HEK293 (cell line): Measurements from ENCODE around the gene P3H4.

Experiments
- CTCF ChIA-PET: fragments of 350-600 bp; formaldehyde crosslinking; extraction: SDS; loops from one replicate; lab custom pipeline; 2021; ENCODE audit warnings: antibody characterized with exemption; lab: Yijun Ruan, JAX
- POLR2A ChIA-PET: fragments of 300-600 bp; formaldehyde crosslinking; extraction: SDS; loops from one replicate; lab custom pipeline; 2020; ENCODE audit warnings: antibody characterized with exemption, inconsistent platforms; lab: Yijun Ruan, JAX
- H3K27ac ChIP-seq: fragments of 200-500 bp; sonication (Bioruptor generic); 2 replicates; pipeline ENCODE4 v1.5.1; 2014; ENCODE audit warnings: low read depth, low read length, control low read depth, inconsistent platforms; ENCODE audit errors: extremely low read depth
- H3K36me3 ChIP-seq, 2 experiments: fragments of 200-500 bp in 1 of 2; sonication (Bioruptor generic) in 1 of 2; 1 replicate in 1 of 2; 2 replicates in 1 of 2; pipeline ENCODE4 v1.5.1; 2014 to 2017; ENCODE audit warnings: inconsistent platforms in 2 of 2, low read length in 2 of 2; ENCODE audit not compliant: control insufficient read depth in 2 of 2, insufficient read depth in 1 of 2
- H3K4me1 ChIP-seq: fragments of 200-500 bp; sonication (Bioruptor generic); 2 replicates; pipeline ENCODE4 v1.5.1; 2014; ENCODE audit warnings: mild to moderate bottlenecking, low read length, inconsistent platforms; ENCODE audit not compliant: control insufficient read depth, insufficient read depth
- H3K4me3 ChIP-seq: 2 replicates; pipeline ENCODE4 v1.5.1; 2011; ENCODE audit warnings: low read depth, mild to moderate bottlenecking, control low read depth, low read length, moderate library complexity
- H3K9me3 ChIP-seq: fragments of 200-500 bp; sonication (Bioruptor generic); 2 replicates; pipeline ENCODE4 v1.5.1; 2014; ENCODE audit warnings: low read depth, low read length, inconsistent platforms; ENCODE audit not compliant: control insufficient read depth, insufficient read depth
- BCL11A ChIP-seq: fragments of 450-650 bp; formaldehyde crosslinking; IDR thresholded peaks from 2 replicates; pipeline ENCODE4 v1.5.1; 2016; ENCODE audit warnings: low read depth, missing biosample characterization, missing genetic modification characterization
- IKZF3 ChIP-seq: fragments of 450-650 bp; IDR thresholded peaks from 2 replicates; pipeline ENCODE4 v1.5.0; 2018; ENCODE audit warnings: missing biosample characterization, mild to moderate bottlenecking, missing genetic modification characterization, moderate library complexity
- KLF16 ChIP-seq: fragments of 450-650 bp; formaldehyde crosslinking; IDR thresholded peaks from 2 replicates; pipeline ENCODE4 v1.5.1; 2017; ENCODE audit warnings: missing biosample characterization, missing genetic modification characterization
- KLF17 ChIP-seq: fragments of 450-650 bp; formaldehyde crosslinking; IDR thresholded peaks from 2 replicates; pipeline ENCODE4 v1.5.1; 2016; ENCODE audit warnings: missing biosample characterization, missing genetic modification characterization
- KLF7 ChIP-seq: fragments of 450-650 bp; formaldehyde crosslinking; IDR thresholded peaks from 2 replicates; pipeline ENCODE4 v1.5.1; 2016; ENCODE audit warnings: missing biosample characterization, missing genetic modification characterization, borderline replicate concordance
- PRDM10 ChIP-seq: fragments of 450-650 bp; formaldehyde crosslinking; IDR thresholded peaks from 2 replicates; pipeline ENCODE4 v1.5.1; 2016; ENCODE audit warnings: missing biosample characterization, missing genetic modification characterization
- SCRT1 ChIP-seq: fragments of 450-650 bp; formaldehyde crosslinking; IDR thresholded peaks from 2 replicates; pipeline ENCODE4 v1.5.1; 2016; ENCODE audit warnings: missing biosample characterization, missing genetic modification characterization, borderline replicate concordance
- SCRT2 ChIP-seq: fragments of 450-650 bp; formaldehyde crosslinking; IDR thresholded peaks from 2 replicates; pipeline ENCODE4 v1.5.1; 2016; ENCODE audit warnings: missing biosample characterization, missing genetic modification characterization
- SETDB1 ChIP-seq: IDR thresholded peaks from one replicate; pipeline ENCODE4 v1.6.1; 2017; ENCODE audit warnings: mild to moderate bottlenecking, low read length, moderate library complexity, mixed read lengths; ENCODE audit not compliant: insufficient read length
- TRIM28 ChIP-seq: IDR thresholded peaks from 2 replicates; pipeline ENCODE4 v1.6.1; 2011; ENCODE audit warnings: low read length, control low read depth, borderline replicate concordance
- YY2 ChIP-seq: fragments of 450-650 bp; formaldehyde crosslinking; IDR thresholded peaks from 2 replicates; pipeline ENCODE4 v1.5.1; 2016; ENCODE audit warnings: missing biosample characterization, missing genetic modification characterization
- ZEB2 ChIP-seq: fragments of 450-650 bp; formaldehyde crosslinking; IDR thresholded peaks from 2 replicates; pipeline ENCODE4 v1.5.1; 2016; ENCODE audit warnings: missing biosample characterization, missing genetic modification characterization
- ZFHX2 ChIP-seq: fragments of 450-650 bp; formaldehyde crosslinking; conservative IDR thresholded peaks from 2 replicates; pipeline ENCODE4 v1.5.1; 2016; ENCODE audit warnings: missing biosample characterization, missing genetic modification characterization
- ZFP3 ChIP-seq: fragments of 450-650 bp; formaldehyde crosslinking; IDR thresholded peaks from 2 replicates; pipeline ENCODE4 v1.5.1; 2016; ENCODE audit warnings: low read depth, missing biosample characterization, missing genetic modification characterization
- ZNF214 ChIP-seq: fragments of 450-650 bp; formaldehyde crosslinking; IDR thresholded peaks from 2 replicates; pipeline ENCODE4 v1.5.1; 2017; ENCODE audit warnings: missing biosample characterization, mild to moderate bottlenecking, missing genetic modification characterization, borderline replicate concordance
- ZNF596 ChIP-seq: fragments of 450-650 bp; IDR thresholded peaks from 2 replicates; pipeline ENCODE4 v1.5.0; 2018; ENCODE audit warnings: missing biosample characterization, mild to moderate bottlenecking, missing genetic modification characterization, moderate library complexity
- ZNF610 ChIP-seq: fragments of 450-650 bp; formaldehyde crosslinking; IDR thresholded peaks from 2 replicates; pipeline ENCODE4 v1.5.1; 2016; ENCODE audit warnings: missing biosample characterization, missing genetic modification characterization, borderline replicate concordance
- ZNF623 ChIP-seq: fragments of 450-650 bp; formaldehyde crosslinking; IDR thresholded peaks from 2 replicates; pipeline ENCODE4 v1.5.1; 2016; ENCODE audit warnings: missing biosample characterization, missing genetic modification characterization
- ZNF670 ChIP-seq: fragments of 450-650 bp; formaldehyde crosslinking; IDR thresholded peaks from 2 replicates; pipeline ENCODE4 v1.5.1; 2016; ENCODE audit warnings: missing biosample characterization, missing genetic modification characterization, low read depth
- ZNF692 ChIP-seq: fragments of 450-650 bp; formaldehyde crosslinking; IDR thresholded peaks from 2 replicates; pipeline ENCODE4 v1.5.1; 2016; ENCODE audit warnings: missing biosample characterization, missing genetic modification characterization
- ZNF768 ChIP-seq: fragments of 450-650 bp; formaldehyde crosslinking; IDR thresholded peaks from 2 replicates; pipeline ENCODE4 v1.5.1; 2018; ENCODE audit warnings: missing biosample characterization, mild to moderate bottlenecking, missing genetic modification characterization
- TF ChIP-seq, protein P1 (sequence below): fragments of 450-650 bp; formaldehyde crosslinking; IDR thresholded peaks from 2 replicates; pipeline ENCODE4 v1.5.1; 2016; ENCODE audit warnings: missing biosample characterization, missing genetic modification characterization

P3H4 gene

GRCh38 chr17:41792845-41793783 lies 18.6 kb downstream of the P3H4 start (continued):
- TF ChIP-seq, protein P1, sequence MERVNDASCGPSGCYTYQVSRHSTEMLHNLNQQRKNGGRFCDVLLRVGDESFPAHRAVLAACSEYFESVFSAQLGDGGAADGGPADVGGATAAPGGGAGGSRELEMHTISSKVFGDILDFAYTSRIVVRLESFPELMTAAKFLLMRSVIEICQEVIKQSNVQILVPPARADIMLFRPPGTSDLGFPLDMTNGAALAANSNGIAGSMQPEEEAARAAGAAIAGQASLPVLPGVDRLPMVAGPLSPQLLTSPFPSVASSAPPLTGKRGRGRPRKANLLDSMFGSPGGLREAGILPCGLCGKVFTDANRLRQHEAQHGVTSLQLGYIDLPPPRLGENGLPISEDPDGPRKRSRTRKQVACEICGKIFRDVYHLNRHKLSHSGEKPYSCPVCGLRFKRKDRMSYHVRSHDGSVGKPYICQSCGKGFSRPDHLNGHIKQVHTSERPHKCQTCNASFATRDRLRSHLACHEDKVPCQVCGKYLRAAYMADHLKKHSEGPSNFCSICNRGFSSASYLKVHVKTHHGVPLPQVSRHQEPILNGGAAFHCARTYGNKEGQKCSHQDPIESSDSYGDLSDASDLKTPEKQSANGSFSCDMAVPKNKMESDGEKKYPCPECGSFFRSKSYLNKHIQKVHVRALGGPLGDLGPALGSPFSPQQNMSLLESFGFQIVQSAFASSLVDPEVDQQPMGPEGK: peak; percentile 80
- TF ChIP-seq TRIM28 (peak; percentile 4; the same call in 1 of the 2 replicates), ZNF596 (tag by site-specific recombination) (no peak), BCL11A (tag by site-specific recombination) (0 out of 2 replicates have a peak, but pooled peaks have one; percentile 37), KLF17 (tag by site-specific recombination) (peak; percentile 48), IKZF3 (tag by site-specific recombination) (peak; percentile 62), ZNF623 (tag by site-specific recombination) (no peak), ZNF692 (tag by site-specific recombination) (peak; percentile 96), KLF16 (tag by site-specific recombination) (no peak), SETDB1 (no peak), KLF7 (tag by site-specific recombination) (no peak), ZFHX2 (tag by site-specific recombination) (peak; percentile 98), YY2 (tag by site-specific recombination) (peak; percentile 62; the same call in 1 of the 2 replicates), ZNF670 (tag by site-specific recombination) (no peak), ZNF610 (tag by site-specific recombination) (no peak), ZNF214 (tag by site-specific recombination) (no peak)

GRCh38 chr17:41787021-41787418 lies 24.7 kb downstream of the P3H4 start:
- H3K36me3 ChIP-seq: peaks cover 0 to 4% of the 10 kb centered on the region in 2 experiments; a peak in 2 of 3 replicates
- CTCF ChIA-PET: interaction anchor here (0.6 to 4.7 kb wide), 23 partner anchors 11 to 362 kb away, joined by 3 to 108 read pairs (median 5); partner anchors contain the start of genes HAP1 and NT5C3B
- H3K27ac ChIP-seq: no peak overlapping the region
- H3K9me3 ChIP-seq: no peaks in the 10 kb centered on the region
- no peak overlapping the region for H3K4me3 ChIP-seq
- POLR2A ChIA-PET: interaction anchor here (0.6 to 4.4 kb wide), 46 partner anchors 8 to 1607 kb away, joined by 3 to 105 read pairs (median 5); partner anchors contain the start of genes ACLY, DNAJC7, EIF1 and FKBP10
- TF ChIP-seq SCRT2 (tag by site-specific recombination) (peak; percentile 90), ZNF768 (tag by site-specific recombination) (no peak), PRDM10 (tag by site-specific recombination) (peak; percentile 79), ZEB2 (tag by site-specific recombination) (peak; percentile 91), KLF7 (tag by site-specific recombination) (0 out of 2 replicates have a peak, but pooled peaks have one; percentile 4), ZFP3 (tag by site-specific recombination) (no peak), SCRT1 (tag by site-specific recombination) (peak; percentile 76)
- TF ChIP-seq, all 188 proteins: peak for 5
- H3K4me1 ChIP-seq: peaks cover 12% of the 10 kb centered on the region
